Ovary (tissue), 9 donors: ENCODE data around the gene CAMTA1. TPM values are rescaled to one million over a fixed set of nuclear protein-coding genes. Genes with fewer than 3 reads are reported as not detected.

Source experiments
- DNase-seq, 5 donors: peaks; one replicate each; pipeline ENCODE4 v3.0.0-alpha.2; 2019 to 2020
- H3K27ac ChIP-seq, 2 donors: fragments of 200-600 bp; one replicate each; pipeline versions ENCODE4 v1.5.1 to v1.8.0; 2019 to 2022
- H3K27me3 ChIP-seq: fragments of 200-600 bp; one replicate; pipeline ENCODE4 v1.8.0; 2022
- H3K36me3 ChIP-seq: fragments of 200-600 bp; sonication (generic); one replicate; pipeline ENCODE4 v1.5.1; 2019
- H3K4me1 ChIP-seq: one replicate; pipeline ENCODE4 v1.8.1; 2013; ENCODE audit warnings: mild to moderate bottlenecking, moderate library complexity; ENCODE audit not compliant: insufficient read depth
- H3K4me3 ChIP-seq: fragments of 200-600 bp; sonication (generic); one replicate; pipeline ENCODE4 v1.5.1; 2017
- H3K9me3 ChIP-seq, 2 donors: fragments of 200-600 bp in 1 of 2; sonication (generic) in 1 of 2; one replicate each; pipeline versions ENCODE4 v1.5.1 to v1.8.1; 2013 to 2019; ENCODE audit warnings: mild to moderate bottlenecking in 1 of 2, moderate library complexity in 1 of 2
- CTCF ChIP-seq, 3 donors: fragments of 450-650 bp in 2 of 3; fragments of 200-600 bp in 1 of 3; IDR thresholded peaks; one replicate each; pipeline versions ENCODE4 v1.5.1 to v1.8.0; 2016 to 2022; ENCODE audit warnings: antibody characterized with exemption in 3 of 3, mild to moderate bottlenecking in 1 of 3
- EP300 ChIP-seq: sonication (generic); formaldehyde crosslinking; IDR thresholded peaks from one replicate; pipeline ENCODE4 v1.6.1; 2017; ENCODE audit warnings: antibody characterized with exemption
- POLR2A ChIP-seq: fragments of 450-650 bp; IDR thresholded peaks from one replicate; pipeline ENCODE4 v1.6.1; 2017; ENCODE audit warnings: antibody characterized with exemption, mild to moderate bottlenecking, moderate library complexity
- WGBS, 3 donors: extraction: QIAGEN DNeasy Blood & Tissue Kit in 1 of 3; methylation state at CpG; one replicate each; pipeline versions ENCODE4 v1.1.5 to v1.1.7; 2013 to 2017; 5-methylcytosine and 5-hydroxymethylcytosine counted together
- intact Hi-C, 4 donors: fragments of 100-400 bp; cut with DNase I; formaldehyde crosslinking; loops; one replicate each; pipeline versions ENCODE4 v1.11.0 to v1.15.1; 2022 to 2023
- polyA plus RNA-seq, 2 donors: library from polyadenylated mRNA; stranded (reverse); fragments of 200-250 nt in 1 of 2; fragments of 350-450 nt in 1 of 2; fragmentation: Illumina TruSeq in 1 of 2; extraction: RNeasy Lipid Tissue Mini Kit (QIAGEN cat#74804) in 1 of 2; gene quantifications; one replicate each; pipeline ENCODE4 v1.2.3, GENCODE V29; 2013 to 2014
- total RNA-seq, 7 donors: library from RNA; depleted of rRNA in 2 of 7; stranded (reverse); fragments of >200 nt in 2 of 7; fragmentation: NEBNext Ultra II Directional in 3 of 7; extraction: Animal tissue kit (Norgen Biotek cat#: 25700) in 3 of 7; gene quantifications; one replicate each; pipeline versions ENCODE4 v1.1.0 to v1.2.4, GENCODE V29; 2016 to 2023
- donor health status: DM: no; HTN: no; CAD: no; lungs with moderate emphysema.
- donor health status: DM: no; HTN: no; CAD: no.
- donor health status: Bipolar disorder and iron deficiency.
- donor health status: DM: yes; HTN: yes; CAD: no.
- donor health status: DM: no; HTN: no; CAD: no.
- donor health status: DM: yes; HTN: yes; CAD: no.

The CAMTA1 gene
- total and polyA plus RNA-seq, 9 donors, result 51.1 to 150 (median 67.4) TPM

GRCh38 chr1:7483634-7484383 is 698.6 kb downstream of the CAMTA1 start:
- Histone ChIP-seq H3K27ac (no peak overlapping the region), H3K27me3 (no peaks in the 10 kb centered on the region), H3K36me3 (no peaks in the 10 kb centered on the region), H3K4me1 (peaks cover 6% of the 10 kb centered on the region), H3K4me3 (no peak overlapping the region), H3K9me3 (no peaks in the 10 kb centered on the region)
- 91% methylated on average over 12 to 13 of the region's 13 CpGs for WGBS, 3 donors
- no peak for DNase-seq
- intact Hi-C loops, result no loop called here
- no peak for TF ChIP-seq POLR2A
- TF ChIP-seq EP300, result no peak
- TF ChIP-seq CTCF (IDR thresholded peaks at IDR 0.05), result no peak

GRCh38 chr1:7485086-7485780 is 700.0 kb downstream of the CAMTA1 start:
- Histone ChIP-seq H3K4me1 (no peaks in the 10 kb centered on the region), H3K27me3 (no peaks in the 10 kb centered on the region), H3K4me3 (no peak overlapping the region), H3K27ac (no peak overlapping the region), H3K9me3 (no peaks in the 10 kb centered on the region), H3K36me3 (no peaks in the 10 kb centered on the region)
- DNase-seq, result no peak
- intact Hi-C loops, result no loop called here
- 88 to 92% (median 92%) methylated on average over 10 of the region's 10 CpGs for WGBS, 3 donors
- TF ChIP-seq EP300 (no peak), POLR2A (no peak), CTCF (IDR thresholded peaks at IDR 0.05) (no peak)

- intact Hi-C loops, result no loop called here
- no peaks in the 10 kb centered on the region for H3K4me1 ChIP-seq
- DNase-seq, result no peak
- 83 to 95% (median 90%) methylated on average over 6 of the region's 6 CpGs for WGBS, 3 donors
- H3K9me3 ChIP-seq, result no peaks in the 10 kb centered on the region
- no peaks in the 10 kb centered on the region for H3K27me3 ChIP-seq
- H3K36me3 ChIP-seq, result no peaks in the 10 kb centered on the region
- H3K4me3 ChIP-seq, result no peak overlapping the region
- TF ChIP-seq POLR2A (no peak), CTCF (IDR thresholded peaks at IDR 0.05) (no peak), EP300 (no peak)
- H3K27ac ChIP-seq, result no peak overlapping the region
Measured at GRCh38 chr1:7485826-7486225, 700.6 kb downstream of the CAMTA1 start.

GRCh38 chr1:7487766-7488474 is 702.7 kb downstream of the CAMTA1 start:
- TF ChIP-seq POLR2A (no peak), EP300 (no peak), CTCF (IDR thresholded peaks at IDR 0.05) (no peak)
- Histone ChIP-seq H3K27me3 (no peaks in the 10 kb centered on the region), H3K36me3 (no peaks in the 10 kb centered on the region), H3K4me1 (peaks cover 8% of the 10 kb centered on the region), H3K27ac (no peak overlapping the region), H3K4me3 (no peak overlapping the region), H3K9me3 (no peaks in the 10 kb centered on the region)
- WGBS, 3 donors, result 68 to 80% (median 70%) methylated on average over 8 of the region's 8 CpGs
- intact Hi-C loops, result no loop called here
- DNase-seq, result no peak
